ELR (cell line): Measurements from ENCODE around the gene SLC9A9.

Source experiments
- DNase-seq: peaks from one replicate; pipeline ENCODE4 v3.0.0-alpha.2; 2015; ENCODE audit warnings: low read depth

SLC9A9 gene

DNA sequence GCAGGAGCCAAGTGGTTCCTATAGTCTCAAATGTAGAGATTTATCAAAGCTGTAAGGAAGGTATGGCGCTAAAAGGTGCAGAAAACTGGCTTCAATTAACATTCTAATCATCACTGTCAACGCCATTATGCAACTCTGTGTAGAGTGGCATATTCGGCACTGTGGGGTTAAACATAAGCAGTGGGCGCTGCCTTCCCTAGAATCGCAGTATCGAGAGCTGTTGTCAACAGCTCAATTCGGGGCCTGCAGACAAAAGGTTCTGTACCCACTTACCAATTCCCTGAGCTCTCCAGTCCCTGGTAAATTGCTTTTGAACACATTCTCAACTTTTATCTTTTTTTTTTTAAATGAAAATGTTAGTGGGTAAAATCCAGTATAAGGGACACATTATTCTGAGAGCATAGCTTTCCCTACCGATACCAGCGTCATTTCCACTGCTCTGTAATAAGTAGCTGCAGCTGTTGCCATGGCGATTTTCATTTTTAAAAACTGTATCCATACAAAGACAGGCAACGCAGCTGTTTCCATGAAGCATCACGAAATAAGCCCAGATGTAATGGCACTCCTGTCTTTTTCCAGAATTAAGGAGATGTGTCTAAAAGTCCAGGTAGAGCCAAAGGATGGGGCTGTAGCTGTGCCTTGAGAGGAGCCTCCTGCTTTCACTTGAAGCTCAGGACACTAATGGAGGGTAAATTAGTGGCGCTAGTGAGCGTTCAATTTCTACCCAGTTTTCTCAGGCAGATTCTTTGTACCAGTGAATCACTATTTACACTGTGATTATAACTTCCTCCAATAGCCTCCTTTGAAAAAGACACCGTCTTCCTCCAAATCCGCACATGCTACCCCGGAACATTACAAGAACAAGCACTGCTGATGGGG lies 250.3 kb downstream of the SLC9A9 start:
- DNase-seq = no peak

DNA sequence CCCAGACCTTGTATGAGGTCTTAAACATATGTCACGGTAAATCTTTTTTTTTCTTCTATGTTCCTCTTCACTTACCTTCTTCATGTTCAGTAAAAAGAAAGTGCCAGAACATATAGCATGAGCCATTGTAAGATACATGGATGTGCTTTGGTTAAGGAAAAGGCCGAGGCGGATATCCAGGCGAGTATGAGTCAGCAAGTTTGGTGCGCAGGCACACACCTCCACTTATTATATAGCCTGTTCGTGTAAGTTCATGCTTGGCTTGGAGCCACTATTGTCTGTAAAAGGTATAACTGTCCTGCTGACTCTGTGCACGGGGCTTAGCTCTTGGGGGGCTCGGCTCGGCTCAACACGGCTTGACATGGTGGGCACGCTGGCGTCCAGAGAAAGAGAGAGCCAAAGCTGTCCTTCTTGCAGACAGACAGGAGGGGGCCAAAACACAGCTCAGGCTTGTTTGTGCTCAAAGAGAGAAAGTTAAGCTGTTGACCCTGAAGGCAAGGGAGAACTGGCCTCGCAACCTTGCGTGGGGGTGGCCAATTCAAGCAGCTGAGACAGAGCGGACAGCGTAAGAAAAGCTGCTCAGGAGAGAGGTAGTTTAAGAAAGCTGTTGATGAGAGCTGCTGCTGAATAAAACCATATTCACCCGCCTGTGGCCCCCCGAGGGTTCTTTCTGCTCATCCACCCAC lies 251.2 kb downstream of the SLC9A9 start:
- DNase-seq = no peak

GRCh38 chr3:143595456-143596077 lies 252.7 kb downstream of the SLC9A9 start:
- DNase-seq = no peak

- DNase-seq = no peak
These were observed 254.1 kb downstream of the SLC9A9 start for GRCh38 chr3:143594206-143594605.

GRCh38 chr3:143590660-143591059 lies 257.6 kb downstream of the SLC9A9 start:
- no peak for DNase-seq

DNA sequence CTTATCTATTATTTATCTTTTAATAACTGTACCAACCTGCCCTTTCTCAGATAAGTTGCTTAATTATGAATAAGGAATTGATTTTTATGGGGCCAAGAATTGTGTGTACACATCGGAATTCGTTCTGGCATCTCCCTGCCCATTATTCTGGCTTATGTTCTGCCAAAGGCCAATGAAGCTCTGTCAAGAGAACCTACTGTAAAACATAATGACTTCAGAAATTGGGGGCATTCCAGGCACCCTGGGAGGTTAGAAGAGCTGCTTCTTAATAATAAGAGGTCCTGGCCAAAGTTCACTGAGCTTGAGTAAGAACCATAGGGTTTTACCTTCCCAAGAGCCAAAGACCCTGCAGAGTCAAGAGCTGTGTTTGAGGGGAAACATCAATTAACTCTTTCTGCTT lies 261.7 kb downstream of the SLC9A9 start:
- DNase-seq = no peak

DNA sequence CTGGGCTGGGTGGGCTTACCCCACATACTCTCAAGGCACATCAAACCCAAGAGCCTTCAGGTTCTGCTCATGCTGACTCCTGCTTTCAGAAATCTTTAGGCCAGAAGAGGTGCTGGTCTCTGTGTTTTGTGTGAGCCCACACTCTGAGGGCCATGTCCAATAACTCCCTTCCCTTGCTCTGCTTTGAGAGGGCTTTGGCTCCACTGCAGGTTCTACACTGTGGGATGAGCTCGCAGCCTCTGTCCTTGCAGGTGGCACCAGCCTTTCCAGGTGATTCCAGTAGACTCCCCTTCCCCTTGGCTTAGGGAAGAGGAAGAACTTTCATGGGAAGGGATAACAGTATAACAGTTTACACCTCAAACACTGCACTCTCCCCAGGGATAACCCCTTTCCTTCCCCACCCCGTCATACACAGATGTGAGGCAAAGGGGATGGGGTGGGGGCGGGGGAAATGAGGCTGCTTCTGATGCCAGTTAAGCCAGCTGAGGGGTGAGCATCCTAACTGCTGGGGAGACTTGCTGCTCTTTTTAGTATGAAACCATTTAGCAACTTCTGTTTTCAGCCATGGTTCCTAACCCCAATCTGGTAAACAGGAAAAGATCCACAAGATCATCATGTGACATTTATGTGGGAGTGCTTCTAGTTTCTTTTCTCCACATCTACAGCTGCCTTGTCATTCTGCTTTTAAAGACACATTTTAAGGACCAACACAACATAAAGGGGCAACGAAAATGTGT lies 262.4 kb downstream of the SLC9A9 start:
- no peak for DNase-seq

- no peak for DNase-seq
These were observed 263.8 kb downstream of the SLC9A9 start for GRCh38 chr3:143584474-143584873.

DNA sequence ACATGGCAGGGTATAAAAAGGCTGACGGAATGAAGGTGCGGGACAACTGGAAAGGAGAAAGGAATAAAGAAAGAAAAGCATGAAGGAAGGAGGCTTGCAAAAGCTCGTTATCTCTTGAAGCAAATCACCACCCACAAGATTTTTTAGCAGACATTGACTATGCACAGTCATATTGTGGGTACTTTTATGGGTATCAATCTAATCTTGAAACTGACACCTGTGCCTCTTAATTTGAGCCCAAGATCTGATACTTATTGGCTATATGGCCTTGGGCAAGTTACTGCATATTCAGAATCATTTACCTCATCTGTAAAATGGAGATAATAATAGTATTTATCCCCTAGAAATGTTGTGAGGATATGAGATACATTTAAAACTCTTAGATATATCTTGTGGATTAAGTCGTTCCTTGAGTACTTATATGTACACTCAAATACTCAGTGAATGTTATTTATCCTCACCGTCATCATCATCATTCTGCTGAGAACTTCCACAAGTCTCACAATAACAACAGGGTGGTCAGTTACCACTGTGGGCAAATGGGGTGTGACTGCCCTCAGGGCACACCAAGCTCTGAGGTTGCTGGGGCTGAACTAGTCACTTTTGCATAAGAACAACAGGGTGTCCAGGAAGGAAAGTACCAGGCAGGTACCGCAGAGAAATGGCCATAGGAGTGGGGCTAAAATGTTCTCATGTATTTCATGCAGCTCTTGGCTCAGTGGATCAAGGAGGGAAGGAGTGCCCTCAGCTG lies 266.1 kb downstream of the SLC9A9 start:
- DNase-seq = no peak

GRCh38 chr3:143578810-143579435 lies 269.3 kb downstream of the SLC9A9 start:
- DNase-seq = no peak

DNA sequence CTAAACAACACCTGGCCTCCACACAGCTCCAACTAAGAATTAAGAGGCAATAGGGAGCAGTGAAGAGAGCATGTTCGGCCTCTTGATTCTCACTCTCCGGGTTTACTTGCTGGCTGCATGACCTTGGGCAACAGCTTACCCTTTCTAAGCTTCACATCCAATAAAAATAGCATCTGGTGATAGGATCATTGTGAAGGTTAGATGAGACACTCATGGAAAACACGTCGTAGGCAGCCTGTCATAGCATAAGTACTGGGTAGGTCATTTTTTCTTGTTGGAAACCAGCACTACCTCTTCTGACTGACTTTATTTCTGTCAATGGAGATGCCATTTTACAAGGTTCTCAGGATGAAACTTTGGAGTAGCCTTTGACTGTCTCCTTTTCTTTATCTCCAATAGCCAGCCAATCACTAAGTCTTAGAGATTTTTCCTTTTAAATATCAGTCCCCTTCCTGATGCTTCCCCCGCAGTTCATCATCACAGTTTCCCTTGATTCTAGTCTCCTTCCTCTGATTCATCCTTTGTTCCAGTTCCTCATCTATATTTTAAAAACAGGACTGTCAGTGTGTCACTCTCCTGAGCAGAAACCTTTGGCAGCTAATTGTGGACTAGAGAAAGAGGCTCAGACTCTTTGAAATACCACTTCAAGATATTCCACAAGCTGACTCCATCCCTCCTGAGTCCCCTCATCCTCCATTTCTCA lies 271.5 kb downstream of the SLC9A9 start:
- no peak for DNase-seq

DNA sequence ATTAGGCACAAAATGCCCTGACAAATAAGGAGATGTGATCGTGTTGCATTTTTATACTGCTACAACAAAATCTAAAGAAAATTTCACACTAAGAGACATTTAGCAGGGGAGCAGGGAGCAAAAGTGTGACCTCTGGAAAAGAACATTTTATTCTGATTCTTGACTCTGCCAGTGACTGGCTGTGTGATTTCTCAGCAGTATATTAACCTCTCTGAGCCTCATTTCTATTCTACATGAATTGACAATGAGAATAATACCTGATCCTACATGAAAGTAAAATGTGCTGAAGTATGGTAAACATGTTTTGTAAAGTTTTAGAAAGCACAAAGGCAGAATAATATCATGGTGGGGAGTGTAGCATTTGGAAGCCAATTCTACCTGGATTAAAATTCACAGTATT lies 273.3 kb downstream of the SLC9A9 start:
- DNase-seq = no peak

- no peak for DNase-seq
These were observed 274.5 kb downstream of the SLC9A9 start for GRCh38 chr3:143573610-143574303.

DNA sequence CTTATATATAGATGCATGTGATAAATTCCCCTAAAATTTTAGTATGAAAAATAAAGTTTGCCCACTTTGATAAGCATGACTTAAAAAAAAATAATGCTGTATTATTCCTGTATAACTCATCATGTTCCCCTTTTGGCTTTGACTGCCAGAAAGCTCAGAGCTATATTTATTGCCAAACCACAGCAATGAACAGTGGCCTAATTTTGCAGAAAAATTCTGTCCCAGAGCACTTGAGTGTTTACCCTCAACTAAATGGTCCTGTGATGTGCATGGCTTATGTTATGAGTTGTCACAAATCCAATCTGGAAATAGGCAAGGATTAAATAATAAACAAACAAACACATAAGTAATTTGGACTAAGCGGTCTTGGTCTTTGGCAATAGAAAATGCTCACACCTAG lies 276.7 kb downstream of the SLC9A9 start:
- no peak for DNase-seq

DNA sequence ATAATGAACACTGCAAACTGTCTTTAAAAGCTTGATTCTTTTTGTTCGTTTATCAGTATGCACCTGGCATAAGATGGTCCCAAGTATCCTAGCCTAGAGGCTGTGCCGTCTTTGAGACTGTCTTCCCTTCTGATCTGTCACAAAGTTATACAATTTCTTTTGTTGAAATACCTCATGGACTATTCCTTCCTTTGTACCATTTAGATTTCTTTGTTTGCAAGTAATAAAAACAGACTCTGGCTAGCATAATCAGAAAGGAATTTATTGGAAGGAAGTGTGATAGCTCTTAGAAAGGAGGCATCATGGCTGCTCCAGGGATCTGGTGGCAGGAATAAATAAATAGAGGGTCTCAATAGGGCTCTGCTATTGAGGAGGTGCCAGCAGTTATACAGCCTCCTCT lies 280.4 kb downstream of the SLC9A9 start:
- no peak for DNase-seq

GRCh38 chr3:143565951-143566350 lies 282.3 kb downstream of the SLC9A9 start:
- no peak for DNase-seq

DNA sequence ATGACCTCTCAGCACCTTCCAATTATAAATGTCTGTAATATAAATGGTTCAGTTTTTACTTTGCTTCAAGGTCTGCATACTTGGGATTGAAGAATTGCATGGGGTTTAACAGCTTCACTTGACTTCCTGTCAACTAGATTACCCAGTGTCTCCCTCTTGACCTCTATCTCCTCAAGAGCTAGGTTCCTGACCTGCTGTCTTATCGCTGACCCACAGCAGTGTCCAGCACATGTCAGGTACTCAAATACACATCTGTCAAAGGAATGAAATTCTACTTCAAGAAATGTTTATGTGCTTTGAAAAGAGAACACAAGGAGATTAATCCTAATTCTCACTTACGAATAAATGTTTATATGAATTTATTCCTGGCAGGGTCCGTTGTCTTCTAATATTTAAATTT lies 284.5 kb downstream of the SLC9A9 start:
- no peak for DNase-seq

DNA sequence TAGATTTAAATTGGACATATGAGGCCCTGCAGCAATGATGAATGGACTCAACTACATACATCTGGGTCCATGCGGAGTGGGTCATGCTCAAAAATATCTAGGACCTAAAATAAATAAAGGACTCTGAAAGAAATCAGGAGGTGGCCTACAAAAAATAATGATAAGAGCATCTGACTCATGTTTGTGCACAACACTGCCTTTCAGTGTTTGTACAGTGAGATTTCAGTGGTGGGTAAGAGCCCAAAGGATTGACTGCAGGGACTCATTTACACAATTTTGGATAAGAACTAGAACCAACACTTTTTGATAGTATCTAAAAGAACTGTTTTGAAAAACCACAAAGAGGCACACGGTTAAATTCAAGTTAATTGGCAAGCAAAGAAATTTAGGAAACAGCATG lies 285.5 kb downstream of the SLC9A9 start:
- no peak for DNase-seq

DNA sequence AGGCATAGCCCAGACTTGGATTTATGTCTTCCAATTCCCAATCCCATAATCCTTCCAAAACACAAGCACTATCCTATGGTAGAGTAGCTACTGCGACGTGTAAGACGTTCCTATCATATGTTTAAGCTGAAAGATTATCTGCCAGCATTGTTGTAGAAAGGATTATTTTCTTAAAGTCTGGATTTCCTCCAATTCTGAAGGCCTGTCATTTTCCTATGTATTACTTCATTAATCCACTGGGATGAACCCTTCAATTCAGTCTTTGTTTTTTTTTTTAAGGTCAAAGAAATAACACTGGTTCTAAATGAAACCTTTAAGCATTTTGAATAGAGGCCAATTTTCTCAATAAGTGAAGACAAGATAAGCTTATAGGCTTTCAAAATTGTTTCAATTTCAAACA lies 289.0 kb downstream of the SLC9A9 start:
- no peak for DNase-seq

- no peak for DNase-seq
These were observed 295.4 kb downstream of the SLC9A9 start for GRCh38 chr3:143552851-143553250.
